GM12878 (cell line): Measurements from ENCODE around the gene CTBP1. TPM values are rescaled to one million over a fixed set of nuclear protein-coding genes. Genes with fewer than 3 reads are reported as not detected.

Experiments
- ATAC-seq: fragments of 200-7000 bp; cut with Tn5 transposase; 3 replicates; pipeline ENCODE4 v1.9.1; 2020; ENCODE audit warnings: mild to moderate bottlenecking, moderate library complexity
- BruUV-seq: library from RNA; stranded (reverse); fragments of 400-500 nt; replicated peaks from 2 replicates; lab custom pipeline; 2021; lab: Mats Ljungman, UMichigan
- CTCF ChIA-PET: fragments of 300-600 bp; sonication (Branson Sonifier 250); formaldehyde crosslinking; extraction: SDS; loops from one replicate; lab custom pipeline; 2021; ENCODE audit warnings: inconsistent platforms; lab: Yijun Ruan, JAX
- POLR2A ChIA-PET: fragments of 350-600 bp; formaldehyde crosslinking; extraction: SDS; loops from one replicate; lab custom pipeline; 2021; ENCODE audit warnings: inconsistent platforms; lab: Charles Lee
- RAD21 ChIA-PET: fragments of 300-600 bp; sonication (Branson Sonifier 250); formaldehyde crosslinking; loops from one replicate; lab custom pipeline; 2023; ENCODE audit warnings: antibody characterized with exemption; ENCODE audit not compliant: unreplicated experiment; lab: Charles Lee
- SMC1A ChIA-PET: fragments of 300-600 bp; sonication (Branson Sonifier 250); formaldehyde crosslinking; loops from one replicate; lab custom pipeline; 2023; ENCODE audit not compliant: unreplicated experiment, uncharacterized antibody; lab: Charles Lee
- DNase-seq: peaks from one replicate; pipeline ENCODE4 v3.0.0-alpha.2; 2011; ENCODE audit warnings: low read depth, low spot score
- FAIRE-seq: peaks from 3 replicates; lab custom pipeline; 2011; peaks lifted over from hg19 to GRCh38; lab: Jason Lieb, UNC
- H2AFZ ChIP-seq: 2 replicates; pipeline ENCODE4 v1.6.0; 2011; ENCODE audit warnings: low read depth, low read length, control low read depth; ENCODE audit not compliant: control insufficient read depth
- H3K27ac ChIP-seq: 2 replicates; pipeline ENCODE4 v1.5.1; 2011; ENCODE audit warnings: control low read depth; ENCODE audit not compliant: control insufficient read depth, insufficient read depth
- H3K27me3 ChIP-seq, 2 experiments: replicated peaks in 1 of 2; 2 replicates each; pipeline versions ENCODE4 v1.6.0 to v1.6.1; 2011; ENCODE audit warnings: low read length in 1 of 2; ENCODE audit not compliant: control insufficient read depth in 2 of 2, insufficient read depth in 2 of 2
- H3K36me3 ChIP-seq, 2 experiments: 2 replicates each; pipeline ENCODE4 v1.5.1; 2011; ENCODE audit warnings: low read length in 1 of 2; ENCODE audit not compliant: control insufficient read depth in 2 of 2, insufficient read depth in 2 of 2
- H3K4me1 ChIP-seq: 2 replicates; pipeline ENCODE4 v1.6.1; 2011; ENCODE audit warnings: mild to moderate bottlenecking, low read length, moderate library complexity, mixed read lengths; ENCODE audit not compliant: control insufficient read depth, insufficient read depth
- H3K4me2 ChIP-seq: 2 replicates; pipeline ENCODE4 v1.6.0; 2011; ENCODE audit warnings: control low read depth; ENCODE audit not compliant: control insufficient read depth, insufficient read depth
- H3K4me3 ChIP-seq: fragments of 200-600 bp; sonication (generic); 2 replicates; pipeline ENCODE4 v1.5.1; 2016
- H3K79me2 ChIP-seq: 2 replicates; pipeline ENCODE4 v1.6.0; 2011; ENCODE audit warnings: low read length; ENCODE audit not compliant: control insufficient read depth, insufficient read depth
- H3K9ac ChIP-seq: 2 replicates; pipeline ENCODE4 v1.8.0; 2011; ENCODE audit warnings: low read length, control low read depth, mixed read lengths; ENCODE audit not compliant: control insufficient read depth, insufficient read depth
- H3K9me3 ChIP-seq: replicated peaks from 3 replicates; pipeline ENCODE4 v1.5.1; 2011; ENCODE audit warnings: mild to moderate bottlenecking, low read length; ENCODE audit not compliant: control insufficient read depth, insufficient read depth
- H4K20me1 ChIP-seq: 2 replicates; pipeline ENCODE4 v1.6.0; 2011; ENCODE audit not compliant: control insufficient read depth, insufficient read depth
- CBX5 ChIP-seq: sonication (generic); IDR thresholded peaks from 2 replicates; pipeline ENCODE4 v1.6.1; 2016; ENCODE audit warnings: low read depth, moderate library complexity, mild to moderate bottlenecking, inconsistent platforms
- EP300 ChIP-seq, 2 experiments: fragments of 150-350 bp in 1 of 2; IDR thresholded peaks; 2 replicates each; pipeline ENCODE4 v1.6.1; 2011 to 2012; ENCODE audit warnings: low read depth in 2 of 2, low read length in 2 of 2, borderline replicate concordance in 1 of 2, improper control_type of control experiment in 1 of 2, inconsistent platforms in 1 of 2; ENCODE audit not compliant: control insufficient read depth in 1 of 2
- MEF2B ChIP-seq: fragments of 450-650 bp; IDR thresholded peaks from 2 replicates; pipeline ENCODE4 v1.6.1; 2018; ENCODE audit warnings: mild to moderate bottlenecking, moderate library complexity; ENCODE audit not compliant: partially characterized antibody, poor library complexity, severe bottlenecking
- MLLT1 ChIP-seq: fragments of 450-650 bp; IDR thresholded peaks from 2 replicates; pipeline ENCODE4 v1.6.1; 2016; ENCODE audit warnings: mild to moderate bottlenecking
- PAX8 ChIP-seq: fragments of 450-650 bp; IDR thresholded peaks from 2 replicates; pipeline ENCODE4 v1.6.1; 2017; ENCODE audit warnings: mild to moderate bottlenecking, moderate library complexity
- RCOR1 ChIP-seq: conservative IDR thresholded peaks from 2 replicates; pipeline ENCODE4 v1.6.1; 2012; ENCODE audit warnings: low read depth, low read length, improper control_type of control experiment
- YBX1 ChIP-seq: fragments of 450-650 bp; IDR thresholded peaks from 2 replicates; pipeline ENCODE4 v1.6.1; 2016; ENCODE audit warnings: antibody characterized with exemption
- YY1 ChIP-seq: IDR thresholded peaks from 2 replicates; pipeline ENCODE4 v1.6.1; 2011; ENCODE audit warnings: low read depth, mild to moderate bottlenecking, low read length
- ZBTB33 ChIP-seq: fragments of 450-650 bp; IDR thresholded peaks from 2 replicates; pipeline ENCODE4 v1.6.1; 2017; ENCODE audit warnings: mild to moderate bottlenecking
- ZBTB4 ChIP-seq: fragments of 450-650 bp; formaldehyde crosslinking; IDR thresholded peaks from 2 replicates; pipeline ENCODE4 v1.4.0; 2022; ENCODE audit warnings: mild to moderate bottlenecking, moderate library complexity
- WGBS: methylation state at CpG from one replicate; pipeline ENCODE4 v1.1.6; 2016; ENCODE audit warnings: low lambda C conversion rate; ENCODE audit not compliant: insufficient replicate concordance, insufficient coverage; ENCODE audit errors: missing lambda C conversion rate; 5-methylcytosine and 5-hydroxymethylcytosine counted together
- in situ Hi-C: fragments of 300-500 bp; cut with MboI; formaldehyde crosslinking; loops from 9 replicates; pipeline ENCODE4 v1.14.3; 2018; ENCODE audit warnings: mixed read lengths
- intact Hi-C: fragments of 100-400 bp; cut with micrococcal nuclease; formaldehyde crosslinking; loops from one replicate; pipeline ENCODE4 v1.14.2; 2022; ENCODE audit not compliant: unreplicated experiment
- polyA plus RNA-seq, 11 experiments: library from polyadenylated mRNA; depleted of rRNA in 4 of 11; unstranded in 6 of 11; stranded (reverse) in 5 of 11; fragments of >200 nt; fragmentation: Nextera tagmentation in 4 of 11; fragmentation: Illumina TruSeq in 1 of 11; extraction: Ambion mirVana in 4 of 11; extraction: Trizol in 1 of 11; gene quantifications; 1 replicate in 1 of 11; 2 replicates in 10 of 11; pipeline versions ENCODE4 v1.2.1 to v1.2.3, GENCODE V29; 2011 to 2016; ENCODE audit warnings: inconsistent platforms in 2 of 11, missing spikeins in 2 of 11, low read depth in 1 of 11
- total RNA-seq, 4 experiments: library from RNA; depleted of rRNA in 3 of 4; stranded (reverse); fragments of >200 nt in 3 of 4; fragmentation: Illumina TruSeq in 1 of 4; extraction: Trizol in 1 of 4; gene quantifications; 2 replicates each; pipeline versions ENCODE4 v1.2.1 to v1.2.3, GENCODE V29; 2013 to 2021
- TF ChIP-seq, protein P1 (sequence below): fragments of 450-650 bp; conservative IDR thresholded peaks from 2 replicates; pipeline ENCODE4 v1.6.1; 2017; ENCODE audit warnings: mild to moderate bottlenecking, moderate library complexity
- TF ChIP-seq, protein P2 (sequence below): fragments of 150-350 bp; IDR thresholded peaks from 2 replicates; pipeline ENCODE4 v1.6.1; 2014; ENCODE audit warnings: mild to moderate bottlenecking, low read depth, low read length

Gene CTBP1
- total and polyA plus RNA-seq, 10 of the 15 experiments (the other 5 are each of a cell fraction or from before 2014, with no cell fraction given) = 7.4 to 182 (median 63.1) TPM

DNA sequence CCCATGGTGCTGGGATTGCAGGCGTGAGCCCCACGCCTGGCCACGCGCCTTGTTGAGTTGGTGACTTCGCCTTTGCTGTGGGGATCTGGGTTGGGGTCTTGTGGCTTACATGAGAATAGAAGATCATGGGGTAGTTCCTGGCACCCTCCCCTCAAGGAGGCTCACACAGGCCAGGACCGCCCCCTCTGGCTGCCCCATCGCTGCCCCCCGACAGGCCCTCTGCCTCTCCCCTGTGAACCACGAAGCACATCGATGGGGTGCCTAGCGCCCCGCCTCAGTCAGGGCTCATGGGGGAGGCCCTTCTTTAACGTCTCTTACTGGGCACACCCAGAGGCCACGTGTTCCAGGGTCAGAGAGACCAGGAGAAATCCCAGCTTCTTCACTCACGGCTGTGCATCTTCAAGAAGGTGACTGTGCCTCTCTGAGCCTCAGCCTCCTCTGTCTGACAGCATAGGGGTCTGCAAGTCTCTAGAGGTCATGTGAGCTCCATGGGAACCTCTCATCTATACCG is 53.0 kb downstream of the CTBP1 start:
- H3K9ac ChIP-seq = no peak overlapping the region
- ChIA-PET RAD21 (no interaction called here), SMC1A (no interaction called here), POLR2A (interaction anchor here (1.2 kb wide), 1 partner anchor 12 kb away, joined by 3 read pairs; no protein-coding TSS in a partner anchor), CTCF (interaction anchor here (1.0 to 1.5 kb wide), 2 partner anchors 12 to 28 kb away, joined by 3 to 6 read pairs; no protein-coding TSS in a partner anchor)
- no TSS peak for BruUV-seq
- in situ Hi-C loops = no loop called here
- intact Hi-C loops = no loop called here
- no peak for FAIRE-seq
- 75% methylated on average over 16 of the region's 16 CpGs for WGBS
- H3K36me3 ChIP-seq = no peaks in the 10 kb centered on the region
- H3K79me2 ChIP-seq = peaks cover 15% of the 10 kb centered on the region
- H3K4me2 ChIP-seq = no peak overlapping the region
- peaks cover 4% of the 10 kb centered on the region; the same call in 2 of the 3 replicates for H3K9me3 ChIP-seq
- H3K27me3 ChIP-seq = no peaks in the 10 kb centered on the region
- no peaks in the 10 kb centered on the region for H4K20me1 ChIP-seq
- ATAC-seq = no peak
- no peak overlapping the region for H3K4me3 ChIP-seq
- H3K27ac ChIP-seq = no peak overlapping the region
- no peak for DNase-seq
- peaks cover 6% of the 10 kb centered on the region for H3K4me1 ChIP-seq
- no peak overlapping the region for H2AFZ ChIP-seq
- no peak for TF ChIP-seq PAX8
- TF ChIP-seq ZBTB4 (CRISPR knock-in tag) = no peak
- TF ChIP-seq, protein P1, sequence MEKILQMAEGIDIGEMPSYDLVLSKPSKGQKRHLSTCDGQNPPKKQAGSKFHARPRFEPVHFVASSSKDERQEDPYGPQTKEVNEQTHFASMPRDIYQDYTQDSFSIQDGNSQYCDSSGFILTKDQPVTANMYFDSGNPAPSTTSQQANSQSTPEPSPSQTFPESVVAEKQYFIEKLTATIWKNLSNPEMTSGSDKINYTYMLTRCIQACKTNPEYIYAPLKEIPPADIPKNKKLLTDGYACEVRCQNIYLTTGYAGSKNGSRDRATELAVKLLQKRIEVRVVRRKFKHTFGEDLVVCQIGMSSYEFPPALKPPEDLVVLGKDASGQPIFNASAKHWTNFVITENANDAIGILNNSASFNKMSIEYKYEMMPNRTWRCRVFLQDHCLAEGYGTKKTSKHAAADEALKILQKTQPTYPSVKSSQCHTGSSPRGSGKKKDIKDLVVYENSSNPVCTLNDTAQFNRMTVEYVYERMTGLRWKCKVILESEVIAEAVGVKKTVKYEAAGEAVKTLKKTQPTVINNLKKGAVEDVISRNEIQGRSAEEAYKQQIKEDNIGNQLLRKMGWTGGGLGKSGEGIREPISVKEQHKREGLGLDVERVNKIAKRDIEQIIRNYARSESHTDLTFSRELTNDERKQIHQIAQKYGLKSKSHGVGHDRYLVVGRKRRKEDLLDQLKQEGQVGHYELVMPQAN = no peak
- no peak for TF ChIP-seq EP300 (IDR thresholded peaks at IDR 0.05; ENCODE audit: borderline replicate concordance in 1 of 2, control insufficient read depth in 1 of 2, low read depth in 2 of 2, low read length in 2 of 2)
- TF ChIP-seq YBX1 = no peak
- TF ChIP-seq MLLT1 = no peak
- TF ChIP-seq ZBTB33 = no peak
- TF ChIP-seq YY1 = no peak
- no peak for TF ChIP-seq RCOR1
- TF ChIP-seq, protein P2, sequence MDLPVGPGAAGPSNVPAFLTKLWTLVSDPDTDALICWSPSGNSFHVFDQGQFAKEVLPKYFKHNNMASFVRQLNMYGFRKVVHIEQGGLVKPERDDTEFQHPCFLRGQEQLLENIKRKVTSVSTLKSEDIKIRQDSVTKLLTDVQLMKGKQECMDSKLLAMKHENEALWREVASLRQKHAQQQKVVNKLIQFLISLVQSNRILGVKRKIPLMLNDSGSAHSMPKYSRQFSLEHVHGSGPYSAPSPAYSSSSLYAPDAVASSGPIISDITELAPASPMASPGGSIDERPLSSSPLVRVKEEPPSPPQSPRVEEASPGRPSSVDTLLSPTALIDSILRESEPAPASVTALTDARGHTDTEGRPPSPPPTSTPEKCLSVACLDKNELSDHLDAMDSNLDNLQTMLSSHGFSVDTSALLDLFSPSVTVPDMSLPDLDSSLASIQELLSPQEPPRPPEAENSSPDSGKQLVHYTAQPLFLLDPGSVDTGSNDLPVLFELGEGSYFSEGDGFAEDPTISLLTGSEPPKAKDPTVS = no peak
- TF ChIP-seq CBX5 = no peak
- no peak for TF ChIP-seq MEF2B
